Measurements from ENCODE around the gene EFNA1.
A peak's percentile ranks its signal among the peaks of the same experiment; 100 is the strongest.
"Not testable (repeated sequence)": the region's sequence is repeated elsewhere in the genome, so short reads cannot be mapped to it uniquely, and the experiment has no call there.

EFNA1 gene

DNA sequence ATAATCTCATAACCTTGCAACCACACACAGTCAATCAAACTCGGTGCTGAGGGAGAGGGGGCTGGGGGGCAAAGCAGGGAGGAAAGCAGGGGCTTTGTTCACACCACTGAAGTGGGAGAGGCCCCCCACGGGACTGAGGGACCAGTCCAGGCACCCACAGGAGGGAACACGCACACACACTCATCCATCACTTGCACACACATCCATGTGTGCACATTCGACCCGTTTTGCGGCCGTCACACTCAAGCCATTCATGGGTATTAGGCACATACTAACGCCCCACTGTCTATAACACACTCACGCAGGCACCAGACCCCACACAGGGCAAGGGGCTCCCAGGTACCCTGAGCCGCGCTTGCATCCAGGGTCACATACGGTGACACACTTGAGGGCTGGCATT is 35.0 kb upstream of the EFNA1 start:
- DNase-seq, result no peak

GRCh38 chr1:155093911-155094621 is 33.6 kb upstream of the EFNA1 start:
- no peak for DNase-seq

DNA sequence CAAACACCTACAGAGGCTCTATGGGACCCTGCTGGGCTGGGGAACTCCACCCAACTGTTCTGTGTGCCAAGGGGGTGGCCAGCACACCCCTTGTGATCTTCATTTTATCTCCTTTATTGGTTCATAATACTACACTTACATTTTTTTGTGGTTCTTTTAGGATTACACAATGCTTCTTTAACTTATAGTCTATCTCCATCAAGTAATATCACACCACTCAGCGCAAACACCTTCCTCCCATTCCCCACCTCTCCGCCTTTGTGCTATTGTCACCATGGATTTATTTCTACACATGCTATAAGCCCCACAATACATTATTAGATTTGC is 33.1 kb upstream of the EFNA1 start:
- no peak for DNase-seq

GRCh38 chr1:155099331-155099730 is 28.3 kb upstream of the EFNA1 start:
- no peak for DNase-seq

DNA sequence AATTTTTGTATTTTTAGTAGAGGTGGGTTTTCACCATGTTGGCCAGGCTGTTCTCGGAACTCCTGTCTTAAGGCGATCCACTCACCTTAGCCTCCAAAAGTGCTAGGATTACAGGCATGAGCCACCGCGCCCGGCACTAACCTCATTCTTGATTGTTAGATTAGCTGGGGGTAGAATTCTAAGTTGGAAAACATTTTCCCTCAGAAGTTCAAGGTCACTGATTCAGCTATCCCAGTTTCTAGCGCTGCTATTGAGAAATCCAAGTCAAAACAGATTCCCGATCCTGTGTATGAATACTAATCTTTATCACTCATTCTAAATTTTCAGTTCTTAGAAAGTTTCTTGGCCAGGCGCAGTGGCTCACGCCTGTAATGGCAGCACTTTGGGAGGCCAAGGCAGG is 24.4 kb upstream of the EFNA1 start:
- no peak for DNase-seq

GRCh38 chr1:155104605-155105534 is 22.8 kb upstream of the EFNA1 start:
- no peak for DNase-seq

DNA sequence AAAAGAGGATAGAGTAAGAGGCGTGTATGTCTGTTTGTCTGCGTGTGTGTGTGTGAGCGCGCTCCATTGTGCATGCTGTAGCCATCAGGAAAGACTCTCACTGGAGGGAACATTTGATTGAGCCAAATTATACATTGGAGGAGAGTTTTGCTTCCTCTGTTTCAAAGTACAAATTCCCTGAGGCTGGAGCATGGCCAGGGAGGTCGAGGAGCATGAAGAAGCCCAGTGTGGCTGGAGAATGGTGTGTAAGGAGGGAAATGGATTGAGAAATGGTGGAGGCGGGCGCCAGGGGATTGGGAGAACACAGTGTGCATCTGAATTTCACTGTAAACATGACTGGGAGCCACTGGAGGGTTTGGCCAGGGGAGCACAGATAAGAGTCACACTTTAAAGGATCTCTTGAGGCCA is 22.1 kb upstream of the EFNA1 start:
- DNase-seq, result no peak

GRCh38 chr1:155106862-155107261 is 20.8 kb upstream of the EFNA1 start:
- DNase-seq, result no peak

DNA sequence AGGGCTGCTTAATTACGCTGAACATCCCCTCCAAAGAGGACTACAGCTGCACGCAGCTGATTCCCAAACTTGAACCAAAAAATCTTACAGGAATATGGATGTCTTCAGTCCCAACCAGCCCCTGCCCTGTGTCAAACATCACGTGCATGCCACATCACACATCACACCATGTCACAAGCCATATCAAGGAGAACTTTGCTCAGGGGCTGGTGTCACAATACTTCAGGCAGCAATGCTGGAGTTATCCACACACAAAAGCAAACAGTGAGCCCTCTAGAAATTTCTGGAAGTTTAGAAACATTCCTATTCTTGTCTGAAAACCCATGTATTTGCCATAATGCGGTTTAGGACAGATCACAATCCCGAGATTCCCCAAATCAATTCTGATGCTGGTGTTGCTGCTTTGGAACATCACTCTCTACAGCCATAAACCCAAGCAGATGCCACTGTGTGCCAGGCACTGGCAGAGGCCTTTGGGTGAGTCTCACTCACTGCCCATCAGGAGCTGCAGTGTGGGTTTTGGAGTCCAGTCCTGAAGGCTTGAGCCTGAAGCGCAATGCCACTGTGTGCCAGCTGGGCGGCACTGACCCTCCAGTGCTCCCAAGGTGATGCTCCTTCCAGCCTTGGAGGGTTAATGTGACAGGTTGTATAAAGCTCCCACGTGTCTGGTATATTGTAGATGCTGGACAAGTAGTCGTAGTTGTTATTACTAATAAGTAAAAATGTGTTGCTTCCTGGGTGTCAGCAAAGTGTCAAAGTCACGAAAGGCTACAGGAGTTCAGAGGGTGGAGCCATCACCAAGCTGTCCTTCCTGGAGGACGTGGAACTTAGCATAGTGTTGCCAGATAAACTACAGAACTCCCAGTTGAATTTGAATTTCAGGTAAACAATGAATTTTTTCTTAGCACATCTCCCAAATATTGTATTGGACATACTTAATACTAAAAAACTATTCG is 20.1 kb upstream of the EFNA1 start:
- DNase-seq, result no peak

- no peak for DNase-seq
These were observed 19.4 kb upstream of the EFNA1 start for GRCh38 chr1:155108296-155108695.

DNA sequence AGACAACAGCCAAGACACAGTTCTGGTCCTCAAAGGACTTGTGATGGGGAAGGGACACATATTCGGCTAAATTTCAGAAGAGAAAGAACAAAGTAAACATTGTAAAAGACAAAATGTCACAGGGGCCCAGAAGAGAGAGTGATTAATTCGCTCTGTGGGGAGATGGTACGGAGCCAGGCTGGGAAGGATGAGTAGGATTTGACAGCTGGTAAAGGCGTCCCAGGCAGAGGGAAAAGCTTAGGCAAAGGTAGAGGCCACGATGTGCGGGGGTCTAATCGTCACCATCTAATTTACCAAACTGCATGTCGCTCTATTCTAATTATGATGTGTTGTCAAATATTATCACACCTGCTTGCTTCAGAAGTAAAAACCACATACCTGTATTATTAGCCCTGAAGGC is 17.3 kb upstream of the EFNA1 start:
- DNase-seq, result no peak

GRCh38 chr1:155110826-155111225 is 16.9 kb upstream of the EFNA1 start:
- no peak for DNase-seq

DNA sequence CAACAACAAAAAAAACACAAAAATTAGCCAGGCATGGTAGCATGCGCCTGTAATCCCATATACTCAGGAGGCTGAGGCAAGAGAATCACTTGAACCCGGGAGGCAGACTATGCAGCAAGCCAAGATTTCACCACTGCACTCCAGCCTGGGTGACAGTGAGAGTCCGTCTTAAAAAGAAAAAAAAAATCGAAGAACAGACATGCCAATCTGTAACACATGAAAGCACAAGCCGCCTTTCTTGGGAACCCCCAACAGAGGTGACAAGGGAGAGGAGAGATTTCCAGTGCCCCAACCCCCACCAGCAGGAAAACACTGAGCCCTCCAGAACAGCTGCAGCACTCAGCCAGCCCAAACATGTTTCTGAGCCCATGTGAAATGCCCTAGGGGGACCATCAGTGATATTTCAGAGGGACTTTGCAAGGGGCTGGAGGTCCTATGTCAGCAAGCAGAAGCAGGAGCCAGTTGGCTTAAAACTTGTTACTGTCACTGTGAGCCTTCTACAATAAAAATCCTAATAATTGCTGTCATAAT is 14.2 kb upstream of the EFNA1 start:
- DNase-seq, result no peak

GRCh38 chr1:155116113-155116764 is 11.4 kb upstream of the EFNA1 start:
- DNase-seq, result no peak

DNA sequence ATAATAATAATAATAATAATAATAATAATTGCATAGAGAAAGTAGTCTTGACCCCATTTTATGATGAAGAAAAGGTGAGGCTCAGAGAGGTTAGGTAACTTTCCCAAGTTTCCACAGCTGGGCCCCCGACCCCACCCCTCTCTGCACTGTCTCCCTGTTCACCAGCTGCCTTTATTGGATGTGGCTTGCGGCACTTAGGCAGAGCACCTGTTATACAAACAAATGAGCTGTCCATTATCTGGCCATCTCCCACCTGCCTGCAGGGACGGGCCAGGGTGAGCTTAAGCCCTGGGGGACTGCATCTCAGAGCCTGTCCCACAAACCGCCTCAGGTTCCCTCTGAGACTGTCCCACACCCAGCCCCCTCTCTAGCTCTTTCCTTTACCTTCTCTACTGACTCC is 10.1 kb upstream of the EFNA1 start:
- peak; percentile 50 for DNase-seq

GRCh38 chr1:155118090-155118489 is 9.6 kb upstream of the EFNA1 start:
- DNase-seq, result not testable (repeated sequence)

DNA sequence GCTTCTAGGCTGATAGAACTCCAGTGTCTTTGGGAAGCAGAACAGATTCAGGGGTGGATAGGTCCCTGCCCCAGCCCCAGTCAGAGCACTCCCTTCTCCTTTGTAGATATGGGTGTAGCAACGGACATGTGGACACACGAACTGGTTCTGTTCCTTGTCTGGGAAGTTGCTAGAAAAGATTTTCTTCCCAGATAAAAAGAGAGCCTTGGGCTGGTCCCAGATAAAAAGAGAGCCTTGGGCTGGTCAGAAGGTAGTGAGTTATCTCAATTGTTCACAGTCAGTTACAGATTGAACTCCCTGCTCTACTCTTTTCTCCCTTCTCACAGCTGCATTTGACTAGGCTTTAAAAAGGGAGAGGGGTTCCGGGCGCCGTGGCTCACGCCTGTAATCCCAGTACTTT is 7.4 kb upstream of the EFNA1 start:
- DNase-seq, result no peak

GRCh38 chr1:155121249-155121648 is 6.4 kb upstream of the EFNA1 start:
- no peak for DNase-seq

GRCh38 chr1:155122308-155122707 is 5.4 kb upstream of the EFNA1 start:
- DNase-seq, result no peak

- DNase-seq, result no peak
These were observed 3.9 kb upstream of the EFNA1 start for GRCh38 chr1:155123801-155124200.

GRCh38 chr1:155124503-155125463 is 2.9 kb upstream of the EFNA1 start:
- DNase-seq, result no peak
